Raji (cell line): ENCODE data around the gene KDR.

ENCODE experiments used
- POLR2A ChIP-seq: IDR thresholded peaks from 2 replicates; pipeline ENCODE4 v1.6.1; 2011; ENCODE audit warnings: low read depth, low read length, control low read depth; ENCODE audit not compliant: insufficient read depth

KDR gene

GRCh38 chr4:55125087-55125721 is at the start of gene KDR:
TSS of gene KDR (minus strand) at chr4:55125595. CDS start at chr4:55125293, 302 bp downstream.
- no peak for TF ChIP-seq POLR2A

- TF ChIP-seq POLR2A: no peak
Observed at GRCh38 chr4:55173580-55173979, 48.2 kb upstream of the KDR start.

GRCh38 chr4:55172694-55173287 is 47.4 kb upstream of the KDR start:
- TF ChIP-seq POLR2A: no peak

GRCh38 chr4:55170462-55170861 is 45.1 kb upstream of the KDR start:
- no peak for TF ChIP-seq POLR2A

- TF ChIP-seq POLR2A: no peak
Observed at GRCh38 chr4:55169352-55169961, 44.1 kb upstream of the KDR start.

- TF ChIP-seq POLR2A: no peak
Observed at GRCh38 chr4:55162396-55162795, 37.0 kb upstream of the KDR start.

GRCh38 chr4:55161739-55162138 is 36.3 kb upstream of the KDR start:
- TF ChIP-seq POLR2A: no peak

GRCh38 chr4:55159851-55160250 is 34.5 kb upstream of the KDR start:
- TF ChIP-seq POLR2A: no peak

- TF ChIP-seq POLR2A: no peak
Observed at GRCh38 chr4:55158957-55159356, 33.6 kb upstream of the KDR start.

- TF ChIP-seq POLR2A: no peak
Observed at GRCh38 chr4:55157559-55158277, 32.3 kb upstream of the KDR start.

- TF ChIP-seq POLR2A: no peak
Observed at GRCh38 chr4:55154933-55155332, 29.5 kb upstream of the KDR start.

GRCh38 chr4:55154290-55154880 is 29.0 kb upstream of the KDR start:
- no peak for TF ChIP-seq POLR2A

GRCh38 chr4:55143858-55144257 is 18.5 kb upstream of the KDR start:
- TF ChIP-seq POLR2A: no peak

GRCh38 chr4:55138367-55138766 is 13.0 kb upstream of the KDR start:
- TF ChIP-seq POLR2A: no peak

GRCh38 chr4:55136634-55137033 is 11.2 kb upstream of the KDR start:
- TF ChIP-seq POLR2A: no peak
